Measurements from ENCODE around the gene AIFM2. TPM values are rescaled to one million over a fixed set of nuclear protein-coding genes. Genes with fewer than 3 reads are reported as not detected.

The AIFM2 gene
- total RNA-seq, 1 donor from 2014 or later: 5.8 TPM

- H3K4me3 Mint-ChIP-seq: peak overlapping the region; percentile 90
- H3K36me3 Mint-ChIP-seq: peaks cover 7% of the 10 kb centered on the region
- TF ChIP-seq CTCF (conservative IDR thresholded peaks at IDR 0.05): peak; percentile 77
- H3K4me1 Mint-ChIP-seq (ENCODE audit: unreplicated experiment): peaks cover 14% of the 10 kb centered on the region
- peak overlapping the region; percentile 98 for H3K27ac Mint-ChIP-seq
- DNase-seq (ENCODE audit: extremely low spot score, unreplicated experiment): no peak
- H3K9me3 Mint-ChIP-seq: no peaks in the 10 kb centered on the region
- no peaks in the 10 kb centered on the region for H3K27me3 Mint-ChIP-seq
Observed at GRCh38 chr10:70145666-70146488, 13.3 kb upstream of the AIFM2 start.

- Mint-ChIP-seq H3K4me1 (ENCODE audit: unreplicated experiment) (peaks cover 16% of the 10 kb centered on the region), H3K9me3 (no peaks in the 10 kb centered on the region), H3K27me3 (no peaks in the 10 kb centered on the region), H3K27ac (peak overlapping the region; percentile 67), H3K4me3 (peak overlapping the region; percentile 84), H3K36me3 (peaks cover 3% of the 10 kb centered on the region)
- DNase-seq (ENCODE audit: extremely low spot score, unreplicated experiment): no peak
- no peak for TF ChIP-seq CTCF (conservative IDR thresholded peaks at IDR 0.05)
Observed at GRCh38 chr10:70145166-70145665, 12.6 kb upstream of the AIFM2 start.

GRCh38 chr10:70144372-70145110 is 11.9 kb upstream of the AIFM2 start:
- DNase-seq (ENCODE audit: extremely low spot score, unreplicated experiment): no peak
- no peaks in the 10 kb centered on the region for H3K27me3 Mint-ChIP-seq
- peak overlapping the region; percentile 84 for H3K4me3 Mint-ChIP-seq
- no peaks in the 10 kb centered on the region for H3K9me3 Mint-ChIP-seq
- peak overlapping the region; percentile 67 for H3K27ac Mint-ChIP-seq
- peaks cover 3% of the 10 kb centered on the region for H3K36me3 Mint-ChIP-seq
- H3K4me1 Mint-ChIP-seq (ENCODE audit: unreplicated experiment): peaks cover 18% of the 10 kb centered on the region
- no peak for TF ChIP-seq CTCF (conservative IDR thresholded peaks at IDR 0.05)

- no peak for TF ChIP-seq CTCF (conservative IDR thresholded peaks at IDR 0.05)
- Mint-ChIP-seq H3K4me1 (ENCODE audit: unreplicated experiment) (peaks cover 18% of the 10 kb centered on the region), H3K27me3 (no peaks in the 10 kb centered on the region), H3K27ac (no peak overlapping the region), H3K36me3 (peaks cover 3% of the 10 kb centered on the region), H3K9me3 (no peaks in the 10 kb centered on the region), H3K4me3 (no peak overlapping the region)
- no peak for DNase-seq (ENCODE audit: extremely low spot score, unreplicated experiment)
Observed at GRCh38 chr10:70142555-70142954, 9.9 kb upstream of the AIFM2 start.

- no peak for TF ChIP-seq CTCF (conservative IDR thresholded peaks at IDR 0.05)
- Mint-ChIP-seq H3K4me3 (no peak overlapping the region), H3K9me3 (no peaks in the 10 kb centered on the region), H3K4me1 (ENCODE audit: unreplicated experiment) (peaks cover 18% of the 10 kb centered on the region), H3K27me3 (no peaks in the 10 kb centered on the region), H3K36me3 (peaks cover 9% of the 10 kb centered on the region), H3K27ac (no peak overlapping the region)
- no peak for DNase-seq (ENCODE audit: extremely low spot score, unreplicated experiment)
Observed at GRCh38 chr10:70140297-70140696, 7.7 kb upstream of the AIFM2 start.

Data from type B pancreatic cell (in vitro differentiated cells).